SKM-1 treated with dmso at 0.1 percent for 144 hours (cell line): ENCODE results near the gene CBX8.

Experiments
- DNase-seq: peaks from one replicate; lab custom pipeline; 2025; ENCODE audit not compliant: unreplicated experiment; lab: John Stamatoyannopoulos, UW

CBX8 gene

DNA sequence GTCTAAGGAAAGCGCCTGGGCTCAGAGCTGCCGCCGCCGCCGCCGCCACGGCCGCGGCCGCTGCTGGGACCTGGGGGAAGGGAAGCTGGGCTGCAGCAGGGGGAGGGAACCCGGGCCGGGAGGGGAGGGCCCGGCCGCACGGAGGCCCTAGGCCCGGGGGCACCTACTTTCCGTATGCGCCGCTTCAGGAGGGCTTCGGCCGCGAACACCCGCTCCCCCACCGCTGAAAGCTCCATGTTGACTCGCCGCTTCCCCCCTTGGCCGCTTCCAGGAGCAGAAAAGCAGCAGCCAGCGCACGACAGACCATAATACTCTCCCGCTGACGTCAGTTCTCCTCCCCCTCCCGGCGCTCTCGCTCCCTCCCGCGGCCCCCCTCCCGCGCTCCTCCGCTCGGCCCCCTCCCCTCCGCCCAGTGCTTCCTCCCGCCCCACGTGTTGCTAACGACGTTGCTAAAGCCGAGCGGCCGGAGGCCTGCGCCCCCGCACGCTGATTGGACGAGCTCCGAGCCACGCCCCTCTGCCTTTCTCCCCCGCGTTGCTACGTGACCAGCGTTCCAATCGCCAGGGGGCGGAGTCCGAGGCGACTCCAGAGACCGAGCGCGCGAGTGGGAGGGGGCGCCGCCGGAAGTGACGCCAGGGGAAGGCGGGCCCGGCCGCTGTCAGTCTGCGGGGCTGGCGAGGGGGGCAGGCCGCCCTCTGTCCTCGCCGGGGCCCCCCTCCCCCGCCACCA, at the start of gene CBX8:
TSS of gene CBX8 (minus strand) at position 315 of the 729 bp plus-strand sequence. CDS start at position 236, 79 bp downstream.
- DNase-seq = peak; percentile 98

DNA sequence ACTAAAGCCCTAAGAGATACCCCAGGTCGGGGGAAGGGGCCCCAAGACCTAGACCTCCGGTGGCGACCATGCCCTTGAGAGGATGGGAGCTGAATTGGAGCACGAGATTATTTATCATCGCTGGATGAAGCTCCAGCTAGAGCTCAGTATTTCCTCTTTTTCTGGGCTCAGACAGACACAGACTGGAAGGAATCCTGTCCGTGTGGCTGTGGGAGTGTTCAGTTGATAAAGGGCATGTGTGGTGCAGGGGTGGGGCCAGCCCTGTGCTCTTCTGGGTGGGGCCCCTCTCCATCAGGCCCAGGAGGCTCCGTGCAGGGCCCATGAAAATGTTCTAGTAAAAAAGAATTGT, 48.7 kb upstream of the CBX8 start:
- peak; percentile 32 for DNase-seq

GRCh38 chr17:79844869-79845600, 48.2 kb upstream of the CBX8 start:
- DNase-seq = peak; percentile 17

DNA sequence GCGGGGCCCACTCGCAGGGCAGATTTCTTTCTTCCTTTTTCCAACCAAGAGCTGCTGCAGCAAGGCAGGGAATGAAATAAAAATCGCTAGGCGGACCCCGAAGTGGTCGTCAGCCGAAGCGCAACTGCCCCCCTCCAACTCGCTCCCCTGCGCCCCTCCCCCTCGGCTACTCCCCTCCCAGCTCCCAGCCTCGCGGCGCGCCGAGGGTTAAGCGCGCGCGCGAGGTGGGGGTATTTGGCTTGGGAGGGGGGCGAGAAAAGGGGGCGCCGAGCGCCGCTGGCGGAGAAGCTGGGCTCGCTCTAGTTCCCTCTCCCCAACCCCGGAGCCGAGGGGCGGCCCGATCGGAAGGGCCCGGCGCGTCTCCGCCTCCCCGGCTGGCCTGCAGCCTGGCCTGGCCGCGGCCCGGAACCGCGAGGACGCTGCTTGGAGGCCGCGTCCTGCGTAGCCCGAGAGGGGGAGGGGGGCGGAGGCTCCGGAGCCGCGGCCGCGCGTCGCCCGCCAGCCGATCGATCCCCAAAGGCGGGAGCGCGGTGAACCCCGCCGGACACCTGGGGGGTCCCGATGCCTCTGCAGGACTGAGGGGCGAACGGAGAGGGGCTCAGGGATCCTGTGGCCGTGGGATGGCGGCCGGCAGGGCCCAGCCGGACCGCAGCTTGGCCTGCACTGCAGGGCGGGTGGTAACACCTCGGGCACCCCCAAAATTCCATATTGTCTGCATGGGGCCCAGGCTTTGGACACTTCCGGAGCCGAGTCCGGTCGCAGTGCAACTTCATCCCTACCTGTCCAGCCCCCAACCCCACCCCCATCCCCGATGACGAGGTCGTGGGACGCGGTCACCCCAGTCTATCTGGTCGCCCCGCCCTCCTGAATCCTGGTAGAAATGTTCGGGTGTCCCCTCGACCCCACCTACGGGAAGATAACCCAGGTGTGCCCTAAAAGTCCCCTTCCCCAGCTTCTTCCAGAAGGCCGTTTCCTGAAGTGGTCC, 47.2 kb upstream of the CBX8 start:
- no peak for DNase-seq

DNA sequence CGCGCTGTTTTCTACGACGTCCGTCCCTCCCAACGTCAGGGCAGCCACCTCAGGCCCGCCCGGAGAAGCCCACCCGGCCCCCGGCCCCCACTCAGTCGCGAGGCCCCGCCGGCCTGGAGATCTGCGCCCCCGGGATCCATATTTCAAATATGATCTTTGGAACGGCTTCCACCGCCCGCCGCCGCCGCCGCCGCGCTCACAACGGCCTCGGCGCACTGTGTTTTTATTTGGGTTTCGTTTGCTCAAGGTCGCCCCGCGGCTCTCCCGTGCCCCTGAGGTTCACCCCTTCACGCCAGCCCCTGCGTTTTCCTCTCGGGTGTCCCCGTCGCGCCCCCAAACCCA, 46.6 kb upstream of the CBX8 start:
- DNase-seq = no peak

- DNase-seq = no peak
Measured at GRCh38 chr17:79842656-79843473, 46.0 kb upstream of the CBX8 start.

DNA sequence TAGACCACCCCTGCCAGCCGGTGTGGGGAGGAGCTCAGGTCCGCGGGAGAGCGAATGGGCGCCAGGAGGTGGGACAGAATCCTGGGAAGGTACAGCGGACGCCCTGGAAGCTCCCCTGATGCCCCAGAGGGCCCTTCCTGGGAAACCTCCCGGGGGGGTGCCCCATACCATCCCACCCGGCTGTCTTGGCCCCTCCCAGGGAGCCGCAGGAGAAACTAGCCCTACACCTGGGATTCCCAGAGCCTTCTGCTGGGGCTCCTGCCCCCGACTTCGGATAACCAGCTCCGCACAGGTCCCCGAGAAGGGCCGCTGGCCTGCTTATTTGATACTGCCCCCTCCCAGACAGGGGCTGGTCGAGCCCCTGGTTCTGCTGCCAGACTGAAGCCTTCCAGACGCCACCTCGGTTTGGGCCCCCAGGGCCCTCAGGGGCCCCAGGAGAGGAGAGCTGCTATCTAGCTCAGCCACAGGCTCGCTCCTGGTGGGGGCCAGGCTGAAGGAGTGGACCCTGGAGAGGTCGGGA, 45.3 kb upstream of the CBX8 start:
- no peak for DNase-seq

DNA sequence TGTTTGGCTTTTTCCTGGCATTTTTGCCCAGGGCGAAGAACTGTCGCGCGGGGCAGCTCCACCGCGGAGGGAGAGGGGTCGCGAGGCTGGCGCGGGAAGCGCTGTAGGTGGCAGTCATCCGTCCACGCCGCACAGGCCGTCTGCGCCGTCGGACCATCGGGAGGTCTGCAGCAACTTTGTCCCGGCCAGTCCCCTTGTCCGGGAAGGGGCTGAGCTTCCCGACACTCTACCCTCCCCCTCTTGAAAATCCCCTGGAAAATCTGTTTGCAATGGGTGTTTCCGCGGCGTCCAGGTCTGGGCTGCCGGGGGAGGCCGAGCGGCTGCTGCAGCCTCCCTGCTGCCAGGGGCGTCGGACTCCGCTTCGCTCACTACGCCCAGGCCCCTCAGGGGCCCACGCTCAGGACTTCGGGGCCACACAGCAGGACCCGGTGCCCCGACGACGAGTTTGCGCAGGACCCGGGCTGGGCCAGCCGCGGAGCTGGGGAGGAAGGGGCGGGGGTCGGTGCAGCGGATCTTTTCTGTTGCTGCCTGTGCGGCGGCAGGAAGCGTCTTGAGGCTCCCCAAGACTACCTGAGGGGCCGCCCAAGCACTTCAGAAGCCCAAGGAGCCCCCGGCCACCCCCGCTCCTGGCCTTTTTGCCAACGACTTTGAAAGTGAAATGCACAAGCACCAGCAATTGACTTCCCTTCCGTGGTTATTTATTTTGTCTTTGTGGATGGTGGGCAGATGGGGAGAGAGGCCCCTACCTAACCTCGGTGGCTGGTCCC, 44.7 kb upstream of the CBX8 start:
- no peak for DNase-seq

GRCh38 chr17:79840989-79841286, 44.1 kb upstream of the CBX8 start:
- DNase-seq = no peak

DNA sequence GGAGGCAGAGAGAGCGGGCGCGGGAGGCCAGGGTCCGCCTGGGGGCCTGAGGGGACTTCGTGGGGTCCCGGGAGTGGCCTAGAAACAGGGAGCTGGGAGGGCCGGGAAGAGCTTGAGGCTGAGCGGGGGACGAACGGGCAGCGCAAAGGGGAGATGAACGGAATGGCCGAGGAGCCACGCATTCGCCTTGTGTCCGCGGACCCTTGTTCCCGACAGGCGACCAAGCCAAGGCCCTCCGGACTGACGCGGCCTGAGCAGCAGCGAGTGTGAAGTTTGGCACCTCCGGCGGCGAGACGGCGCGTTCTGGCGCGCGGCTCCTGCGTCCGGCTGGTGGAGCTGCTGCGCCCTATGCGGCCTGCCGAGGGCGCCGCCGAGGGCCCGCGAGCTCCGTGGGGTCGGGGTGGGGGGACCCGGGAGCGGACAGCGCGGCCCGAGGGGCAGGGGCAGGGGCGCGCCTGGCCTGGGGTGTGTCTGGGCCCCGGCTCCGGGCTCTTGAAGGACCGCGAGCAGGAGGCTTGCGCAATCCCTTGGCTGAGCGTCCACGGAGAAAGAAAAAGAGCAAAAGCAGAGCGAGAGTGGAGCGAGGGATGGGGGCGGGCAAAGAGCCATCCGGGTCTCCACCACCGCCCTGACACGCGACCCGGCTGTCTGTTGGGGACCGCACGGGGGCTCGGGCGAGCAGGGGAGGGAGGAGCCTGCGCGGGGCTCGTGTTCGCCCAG, 43.6 kb upstream of the CBX8 start:
- no peak for DNase-seq

GRCh38 chr17:79839356-79840268, 42.7 kb upstream of the CBX8 start, which contains the start of gene CBX4:
TSS of gene CBX4 (minus strand) at chr17:79839440. CDS start at chr17:79839251, 189 bp downstream.
- peak; percentile 78 for DNase-seq

DNA sequence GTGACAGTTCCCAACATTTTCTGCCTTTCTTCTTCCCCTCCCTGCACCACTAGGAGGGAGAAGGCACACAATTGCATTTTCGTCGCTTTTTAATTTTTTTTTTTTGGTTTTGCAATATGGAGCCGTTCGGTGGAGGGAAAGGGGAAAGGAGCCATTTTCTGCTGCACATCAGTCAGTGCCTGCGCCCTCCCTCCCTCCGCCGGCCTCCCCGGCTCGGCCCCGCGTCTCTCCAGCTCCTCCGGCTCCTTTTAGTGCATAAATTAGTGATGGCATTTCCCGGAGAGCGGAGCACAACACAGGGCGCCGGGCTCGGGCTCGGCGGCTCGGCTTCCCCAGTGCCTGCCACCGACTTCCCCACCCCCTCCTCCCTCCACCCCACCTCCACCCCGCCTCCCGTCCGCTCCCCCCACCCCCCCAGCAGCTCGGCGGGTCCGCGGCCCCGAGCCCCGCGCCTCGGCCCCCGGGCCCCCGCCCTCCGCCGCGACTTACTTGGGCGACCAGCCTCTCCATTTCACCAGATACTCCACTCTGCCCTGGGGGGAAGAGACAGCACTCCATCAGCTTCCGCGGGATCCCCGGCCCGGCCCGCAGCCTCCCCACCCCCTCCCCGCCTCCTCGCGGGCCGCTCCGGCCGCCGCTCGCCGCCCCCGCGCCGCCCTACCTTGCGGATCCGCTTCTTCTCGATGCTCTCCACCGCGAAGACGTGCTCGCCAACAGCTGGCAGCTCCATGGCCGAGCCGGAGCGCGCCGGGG, 41.8 kb upstream of the CBX8 start:
- DNase-seq = peak; percentile 54

GRCh38 chr17:79837888-79838521, 41.1 kb upstream of the CBX8 start:
- DNase-seq = no peak

DNA sequence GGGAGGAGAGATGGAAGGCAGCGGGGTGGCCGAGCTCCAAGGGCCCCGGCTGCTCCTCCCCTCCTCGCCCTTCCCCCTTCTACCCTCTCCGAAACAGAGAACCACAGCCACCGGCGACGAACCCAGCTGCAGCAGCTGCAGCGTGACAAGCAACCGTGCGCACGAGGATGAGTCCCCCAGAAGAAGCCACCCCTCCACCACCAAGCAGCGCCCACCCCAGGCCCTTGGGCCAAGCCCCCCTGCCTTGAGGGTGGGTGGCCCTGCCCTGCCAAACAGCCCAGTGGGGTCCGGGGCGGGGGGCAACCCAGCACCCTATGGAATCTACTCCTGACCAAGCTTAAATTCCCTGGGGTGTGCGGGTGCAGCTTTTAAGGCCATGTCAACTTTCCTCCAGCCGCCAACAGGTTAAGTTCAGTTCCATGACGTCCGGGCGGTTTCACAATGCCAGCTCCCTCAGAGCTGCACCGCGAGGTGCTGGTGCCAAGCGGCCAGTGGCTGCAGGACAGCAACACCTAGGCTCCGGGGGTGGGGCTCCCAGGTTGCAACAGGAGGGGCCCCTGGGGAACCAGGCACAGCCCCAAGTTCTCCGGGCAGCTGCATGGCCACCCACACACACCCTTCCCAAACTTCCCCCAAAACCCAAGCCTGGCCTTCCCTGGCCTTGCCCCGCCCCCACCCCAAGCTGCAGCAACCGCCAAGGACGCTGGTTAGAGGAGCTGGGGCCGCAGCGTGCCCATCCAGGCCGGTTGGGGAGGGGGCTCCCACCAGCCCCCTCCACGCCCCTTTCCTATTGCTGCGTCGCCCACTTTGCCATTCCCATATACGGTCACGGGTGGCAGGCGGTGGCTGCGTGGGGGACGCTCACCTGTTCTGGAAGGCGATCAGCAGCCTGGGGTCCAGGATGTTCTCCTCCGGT, 40.4 kb upstream of the CBX8 start:
- peak; percentile 76 for DNase-seq

DNA sequence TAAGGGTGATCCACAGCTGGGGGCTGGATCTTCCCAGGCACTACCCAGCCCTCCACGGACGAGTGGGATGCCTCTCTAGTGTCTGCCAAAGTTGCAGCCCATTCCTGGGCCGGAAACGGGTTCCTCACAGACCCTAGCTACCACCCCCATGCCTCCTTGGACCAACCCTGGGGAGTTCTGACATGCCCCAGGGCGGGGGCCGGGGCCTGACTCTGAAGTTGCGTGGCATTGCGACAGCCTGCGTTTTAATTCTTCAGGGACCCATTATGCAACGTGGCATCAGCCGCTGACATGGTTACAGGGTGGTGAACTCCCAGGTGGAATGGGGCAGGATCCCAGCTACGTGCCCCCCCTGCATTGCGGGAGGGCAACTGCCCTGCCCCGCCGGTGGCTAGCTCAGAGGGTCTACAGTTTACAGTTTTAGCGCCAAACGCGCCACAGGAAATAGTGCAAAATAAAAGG, 39.7 kb upstream of the CBX8 start:
- DNase-seq = peak; percentile 73
